ENCODE results near the gene ZNF516. TPM values are rescaled to one million over a fixed set of nuclear protein-coding genes. Genes with fewer than 3 reads are reported as not detected.

The ZNF516 gene
- total and polyA plus RNA-seq, 2 of the 13 experiments (the other 11 are each of a cell fraction or from before 2014, with no cell fraction given): 16.6 to 18.7 TPM

GRCh38 chr18:76348267-76349066 lies 146.6 kb downstream of the ZNF516 start (continued):
- TF ChIP-seq ZNF790 (CRISPR knock-in tag; IDR thresholded peaks at IDR 0.05; ENCODE audit: borderline replicate concordance) (no peak), TOPORS (CRISPR knock-in tag; IDR thresholded peaks at IDR 0.05) (no peak), REPIN1 (CRISPR knock-in tag; IDR thresholded peaks at IDR 0.05; ENCODE audit: borderline replicate concordance, low read depth) (0 out of 2 replicates have a peak, but pooled peaks have one; percentile 53), NFE2 (CRISPR knock-in tag; IDR thresholded peaks at IDR 0.05) (no peak), NR2C2 (CRISPR knock-in tag; IDR thresholded peaks at IDR 0.05; ENCODE audit: borderline replicate concordance) (0 out of 2 replicates have a peak, but pooled peaks have one; percentile 22), MAFK (conservative IDR thresholded peaks at IDR 0.05 in 1 of 2, IDR thresholded peaks at IDR 0.05 in 1 of 2; ENCODE audit: low read length in 2 of 2) (no peak), ZHX2 (IDR thresholded peaks at IDR 0.05; ENCODE audit: low read depth) (no peak), ZHX2 (CRISPR knock-in tag; IDR thresholded peaks at IDR 0.05; ENCODE audit: borderline replicate concordance) (no peak), ZXDC (CRISPR knock-in tag; IDR thresholded peaks at IDR 0.05) (no peak), ZNF350 (CRISPR knock-in tag; IDR thresholded peaks at IDR 0.05; ENCODE audit: borderline replicate concordance, low read depth) (0 out of 2 replicates have a peak, but pooled peaks have one; percentile 16), HDAC1 (CRISPR knock-in tag; IDR thresholded peaks at IDR 0.05) (peak; percentile 47; the same call in 1 of the 2 replicates), GFI1 (CRISPR knock-in tag; IDR thresholded peaks at IDR 0.05; ENCODE audit: borderline replicate concordance) (0 out of 2 replicates have a peak, but pooled peaks have one; percentile 25), DNMT1 (CRISPR knock-in tag; IDR thresholded peaks at IDR 0.05) (no peak), MEIS2 (CRISPR knock-in tag; IDR thresholded peaks at IDR 0.05) (no peak), LRRFIP1 (CRISPR knock-in tag; conservative IDR thresholded peaks at IDR 0.05) (no peak)
